Mucosa of rectum (tissue), 2 donors: ENCODE measurements around the gene MARS1.
"Not testable (repeated sequence)": the region's sequence is repeated elsewhere in the genome, so short reads cannot be mapped to it uniquely, and the experiment has no call there.

ENCODE experiments used
- H3K27ac ChIP-seq, 2 donors: one replicate each; pipeline ENCODE4 v1.7.0; 2013; ENCODE audit warnings: inconsistent platforms in 2 of 2, low read depth in 2 of 2, low read length in 2 of 2
- H3K27me3 ChIP-seq, 2 donors: one replicate each; pipeline ENCODE4 v1.7.0; 2013; ENCODE audit warnings: low read length in 2 of 2; ENCODE audit not compliant: control insufficient read depth in 2 of 2, insufficient read depth in 2 of 2
- H3K36me3 ChIP-seq, 2 donors: one replicate each; pipeline ENCODE4 v1.7.0; 2013; ENCODE audit warnings: low read length in 2 of 2; ENCODE audit not compliant: control insufficient read depth in 2 of 2, insufficient read depth in 2 of 2
- H3K4me1 ChIP-seq, 2 donors: one replicate each; pipeline ENCODE4 v1.7.0; 2013; ENCODE audit warnings: low read length in 2 of 2, mild to moderate bottlenecking in 1 of 2; ENCODE audit not compliant: control insufficient read depth in 2 of 2, insufficient read depth in 2 of 2
- H3K4me3 ChIP-seq, 2 donors: one replicate each; pipeline ENCODE4 v1.7.0; 2013; ENCODE audit warnings: low read length in 2 of 2
- H3K9ac ChIP-seq, 2 donors: one replicate each; pipeline ENCODE4 v1.7.0; 2013; ENCODE audit warnings: low read length in 2 of 2, low read depth in 1 of 2, mild to moderate bottlenecking in 1 of 2
- H3K9me3 ChIP-seq, 2 donors: one replicate each; pipeline ENCODE4 v1.7.0; 2013; ENCODE audit warnings: low read length in 2 of 2; ENCODE audit not compliant: control insufficient read depth in 2 of 2
- donor health status: healthy.
- donor health status: Normal muscosa, but diverticular disease.

MARS1 gene

DNA sequence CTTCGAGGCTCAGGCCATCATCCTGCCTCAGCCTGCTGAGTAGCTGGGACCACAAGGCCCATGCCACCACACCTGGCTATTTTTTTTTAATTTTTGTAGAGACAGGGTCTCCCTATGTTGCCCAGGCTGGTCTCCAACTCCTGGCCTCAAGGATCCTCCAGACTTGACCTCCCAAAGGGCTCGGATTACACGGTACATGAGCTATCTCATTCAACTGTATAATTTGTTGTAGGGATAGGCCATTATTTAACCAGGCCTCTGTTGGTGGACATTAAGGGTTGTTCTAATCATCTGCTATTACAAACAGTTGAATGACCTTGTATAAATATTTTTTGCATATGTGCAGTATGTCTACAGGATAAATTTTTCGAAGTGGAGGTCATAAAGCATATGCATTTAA is 71.0 kb downstream of the MARS1 start:
- Histone ChIP-seq H3K4me1 (no peaks in the 10 kb centered on the region), H3K9ac (no peak overlapping the region), H3K27ac (no peak overlapping the region), H3K36me3 (no peaks in the 10 kb centered on the region), H3K4me3 (no peak overlapping the region), H3K9me3 (no peaks in the 10 kb centered on the region), H3K27me3 (peaks cover 0 to 3% of the 10 kb centered on the region in 2 donors)

DNA sequence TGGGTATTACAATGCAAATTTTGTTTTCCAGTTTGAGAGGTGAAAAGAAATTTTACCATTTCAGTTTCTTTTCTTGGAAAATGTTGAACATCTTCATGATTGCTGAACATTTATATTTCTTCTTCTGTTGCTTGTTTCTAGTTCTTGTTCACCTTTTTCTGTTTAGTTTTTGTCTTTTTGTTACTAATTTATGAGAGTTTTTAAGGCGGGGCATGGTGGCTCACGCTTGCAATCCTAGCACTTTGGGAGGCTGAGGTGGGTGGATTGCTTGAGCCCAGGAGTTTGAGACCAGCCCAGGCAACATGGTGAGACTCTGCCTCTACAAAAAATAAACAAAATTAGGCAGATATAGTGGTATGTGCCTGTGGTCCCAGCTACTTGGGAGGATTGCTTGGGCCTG is 72.6 kb downstream of the MARS1 start:
- H3K27ac ChIP-seq: no peak overlapping the region
- no peak overlapping the region for H3K9ac ChIP-seq
- no peaks in the 10 kb centered on the region for H3K9me3 ChIP-seq
- no peaks in the 10 kb centered on the region for H3K4me1 ChIP-seq
- H3K36me3 ChIP-seq: no peaks in the 10 kb centered on the region
- H3K27me3 ChIP-seq: peaks cover 6% of the 10 kb centered on the region in 2 donors
- no peak overlapping the region for H3K4me3 ChIP-seq

DNA sequence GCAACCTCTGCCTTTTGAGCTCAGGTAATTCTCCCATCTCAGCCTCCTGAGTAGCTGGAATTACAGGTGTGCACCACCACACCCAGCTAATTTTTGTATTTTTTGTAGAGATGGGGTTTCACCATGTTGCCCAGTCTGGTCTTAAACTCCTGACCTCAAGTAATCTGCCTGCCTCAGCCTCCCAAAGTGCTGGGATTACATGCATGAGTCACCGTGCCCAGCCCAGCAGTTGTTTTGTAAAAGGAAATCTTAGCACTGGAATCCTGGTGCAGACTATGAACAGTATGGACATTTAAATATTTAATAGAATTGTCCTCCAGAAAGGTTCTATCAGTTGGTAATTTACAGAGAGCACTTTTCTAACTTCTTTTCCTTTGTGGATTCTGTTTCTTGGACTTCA is 73.2 kb downstream of the MARS1 start:
- H3K4me1 ChIP-seq, H3K27me3 ChIP-seq, H3K36me3 ChIP-seq, H3K27ac ChIP-seq, H3K9ac ChIP-seq, H3K9me3 ChIP-seq, H3K4me3 ChIP-seq: not testable (repeated sequence)

DNA sequence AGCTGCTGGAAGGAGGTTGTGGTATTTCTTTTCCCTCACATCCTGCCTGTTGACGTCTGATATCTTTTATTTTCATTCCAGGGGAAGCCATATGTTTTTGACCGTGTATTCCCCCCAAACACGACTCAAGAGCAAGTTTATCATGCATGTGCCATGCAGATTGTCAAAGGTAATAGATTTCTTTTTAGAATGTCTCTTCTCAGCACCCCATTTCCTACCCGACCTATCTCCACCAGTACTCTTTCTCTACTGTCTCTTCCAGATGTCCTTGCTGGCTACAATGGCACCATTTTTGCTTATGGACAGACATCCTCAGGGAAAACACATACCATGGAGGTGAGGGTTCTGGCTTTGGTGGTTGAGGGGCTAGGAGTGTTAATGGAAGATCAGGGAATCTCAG is 75.5 kb downstream of the MARS1 start:
- peaks cover 6% of the 10 kb centered on the region in 2 donors for H3K27me3 ChIP-seq
- no peaks in the 10 kb centered on the region for H3K9me3 ChIP-seq
- no peaks in the 10 kb centered on the region for H3K4me1 ChIP-seq

DNA sequence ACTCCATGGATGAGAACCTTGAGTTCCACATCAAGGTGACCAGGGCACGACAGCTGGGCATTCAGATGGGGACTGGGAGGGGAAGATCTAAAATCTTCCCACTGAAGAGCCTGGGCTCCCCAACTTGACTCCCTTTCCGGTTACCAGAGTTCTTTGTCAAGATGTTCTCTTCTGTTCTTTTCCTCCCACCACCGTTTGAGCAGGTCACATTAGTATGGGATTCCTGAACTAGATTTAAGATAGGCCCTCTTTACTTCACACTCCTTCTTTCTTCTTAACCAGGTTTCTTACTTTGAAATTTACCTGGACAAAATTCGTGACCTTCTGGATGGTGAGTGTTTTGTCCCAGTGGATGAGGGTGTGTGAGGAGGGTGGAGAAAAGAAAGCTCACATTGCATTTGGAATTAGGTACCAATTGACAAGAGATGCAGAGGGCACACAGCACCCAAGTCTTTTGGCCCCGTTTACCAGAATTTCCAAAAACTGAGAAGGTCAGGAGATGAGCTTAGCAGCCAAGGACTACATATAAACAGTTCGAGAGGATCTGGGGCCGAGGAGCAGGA is 76.4 kb downstream of the MARS1 start:
- H3K4me1 ChIP-seq: no peaks in the 10 kb centered on the region
- no peaks in the 10 kb centered on the region for H3K9me3 ChIP-seq
- H3K9ac ChIP-seq: no peak overlapping the region
- no peak overlapping the region for H3K4me3 ChIP-seq
- no peaks in the 10 kb centered on the region for H3K36me3 ChIP-seq
- H3K27me3 ChIP-seq: peaks cover 6% of the 10 kb centered on the region in 2 donors
- no peak overlapping the region for H3K27ac ChIP-seq

More for the DNA sequence above, 75.5 kb downstream of the MARS1 start:
- Histone ChIP-seq H3K4me3 (no peak overlapping the region), H3K36me3 (no peaks in the 10 kb centered on the region), H3K9ac (no peak overlapping the region), H3K27ac (no peak overlapping the region)
